NB4 (cell line): ENCODE results near the gene ZNF26.
"Not testable (repeated sequence)": the region's sequence is repeated elsewhere in the genome, so short reads cannot be mapped to it uniquely, and the experiment has no call there.

ENCODE experiments used
- POLR2A ChIP-seq: IDR thresholded peaks from 2 replicates; pipeline ENCODE4 v1.6.1; 2011; ENCODE audit warnings: mild to moderate bottlenecking; ENCODE audit not compliant: insufficient read length; ENCODE audit errors: extremely low read depth
- TF ChIP-seq, protein P1 (sequence below): IDR thresholded peaks from one replicate; pipeline ENCODE4 v1.5.1; 2012; ENCODE audit warnings: low read depth, low read length
- TF ChIP-seq, protein P2 (sequence below): IDR thresholded peaks from 2 replicates; pipeline ENCODE4 v1.6.1; 2011; ENCODE audit warnings: low read depth, low read length

DNA sequence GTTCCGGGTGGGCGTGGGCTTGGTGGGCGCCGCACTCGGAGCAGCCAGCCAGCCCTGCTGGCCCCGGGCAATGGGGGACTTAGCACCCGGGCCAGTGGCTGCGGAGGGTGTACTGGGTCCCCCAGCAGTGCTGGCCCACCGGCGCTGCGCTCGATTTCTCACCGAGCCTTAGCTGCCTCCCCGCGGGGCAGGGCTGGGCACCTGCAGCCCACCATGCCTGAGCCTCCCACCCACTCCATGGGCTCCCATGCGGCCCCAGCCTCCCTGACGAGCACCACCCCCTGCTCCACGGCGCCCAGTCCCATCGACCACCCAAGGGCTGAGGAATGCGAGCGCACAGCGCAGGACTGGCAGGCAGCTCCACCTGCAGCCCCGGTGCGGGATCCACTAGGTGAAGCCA, 47.4 kb upstream of the ZNF26 start:
- TF ChIP-seq, protein P1, sequence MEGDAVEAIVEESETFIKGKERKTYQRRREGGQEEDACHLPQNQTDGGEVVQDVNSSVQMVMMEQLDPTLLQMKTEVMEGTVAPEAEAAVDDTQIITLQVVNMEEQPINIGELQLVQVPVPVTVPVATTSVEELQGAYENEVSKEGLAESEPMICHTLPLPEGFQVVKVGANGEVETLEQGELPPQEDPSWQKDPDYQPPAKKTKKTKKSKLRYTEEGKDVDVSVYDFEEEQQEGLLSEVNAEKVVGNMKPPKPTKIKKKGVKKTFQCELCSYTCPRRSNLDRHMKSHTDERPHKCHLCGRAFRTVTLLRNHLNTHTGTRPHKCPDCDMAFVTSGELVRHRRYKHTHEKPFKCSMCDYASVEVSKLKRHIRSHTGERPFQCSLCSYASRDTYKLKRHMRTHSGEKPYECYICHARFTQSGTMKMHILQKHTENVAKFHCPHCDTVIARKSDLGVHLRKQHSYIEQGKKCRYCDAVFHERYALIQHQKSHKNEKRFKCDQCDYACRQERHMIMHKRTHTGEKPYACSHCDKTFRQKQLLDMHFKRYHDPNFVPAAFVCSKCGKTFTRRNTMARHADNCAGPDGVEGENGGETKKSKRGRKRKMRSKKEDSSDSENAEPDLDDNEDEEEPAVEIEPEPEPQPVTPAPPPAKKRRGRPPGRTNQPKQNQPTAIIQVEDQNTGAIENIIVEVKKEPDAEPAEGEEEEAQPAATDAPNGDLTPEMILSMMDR, result not testable (repeated sequence)
- TF ChIP-seq POLR2A, result not testable (repeated sequence)
- TF ChIP-seq, protein P2, sequence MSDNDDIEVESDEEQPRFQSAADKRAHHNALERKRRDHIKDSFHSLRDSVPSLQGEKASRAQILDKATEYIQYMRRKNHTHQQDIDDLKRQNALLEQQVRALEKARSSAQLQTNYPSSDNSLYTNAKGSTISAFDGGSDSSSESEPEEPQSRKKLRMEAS, result not testable (repeated sequence)
